Suprapubic skin (tissue), 4 donors: Measurements from ENCODE around the gene TALDO1. TPM values are rescaled to one million over a fixed set of nuclear protein-coding genes. Genes with fewer than 3 reads are reported as not detected.
A peak's percentile ranks its signal among the peaks of the same experiment; 100 is the strongest.

Experiments used
- DNase-seq, 2 donors: peaks; one replicate each; pipeline ENCODE4 v3.0.0-alpha.2; 2019; ENCODE audit warnings: low spot score in 2 of 2
- H3K27ac ChIP-seq: fragments of 200-600 bp; sonication (generic); one replicate; pipeline ENCODE4 v1.5.1; 2019
- H3K27me3 ChIP-seq: fragments of 200-600 bp; sonication (generic); one replicate; pipeline ENCODE4 v1.5.1; 2019
- H3K36me3 ChIP-seq: fragments of 200-600 bp; sonication (generic); one replicate; pipeline ENCODE4 v1.5.1; 2019
- H3K4me1 ChIP-seq: fragments of 200-600 bp; sonication (generic); one replicate; pipeline ENCODE4 v1.5.1; 2019
- H3K4me3 ChIP-seq: fragments of 200-600 bp; sonication (generic); one replicate; pipeline ENCODE4 v1.5.1; 2019; ENCODE audit warnings: mild to moderate bottlenecking
- H3K9me3 ChIP-seq: fragments of 200-600 bp; sonication (generic); one replicate; pipeline ENCODE4 v1.5.1; 2019
- CTCF ChIP-seq, 2 donors: fragments of 200-600 bp in 1 of 2; fragments of 450-650 bp in 1 of 2; sonication (generic) in 1 of 2; IDR thresholded peaks; one replicate each; pipeline ENCODE4 v1.5.1; 2016 to 2019; ENCODE audit warnings: antibody characterized with exemption in 2 of 2, mild to moderate bottlenecking in 1 of 2, moderate library complexity in 1 of 2
- EP300 ChIP-seq: sonication (generic); formaldehyde crosslinking; IDR thresholded peaks from one replicate; pipeline ENCODE4 v1.6.1; 2017; ENCODE audit warnings: antibody characterized with exemption
- POLR2A ChIP-seq, 2 donors: fragments of 450-650 bp; IDR thresholded peaks; one replicate each; pipeline ENCODE4 v1.6.1; 2017; ENCODE audit warnings: antibody characterized with exemption in 2 of 2, mild to moderate bottlenecking in 2 of 2, moderate library complexity in 2 of 2
- POLR2AphosphoS5 ChIP-seq, 3 donors: sonication (generic); formaldehyde crosslinking; IDR thresholded peaks; one replicate each; pipeline ENCODE4 v1.6.1; 2017; ENCODE audit warnings: antibody characterized with exemption in 3 of 3
- WGBS: methylation state at CpG from one replicate; pipeline ENCODE4 v1.1.5; 2018; 5-methylcytosine and 5-hydroxymethylcytosine counted together
- total RNA-seq, 4 donors: library from RNA; depleted of rRNA; stranded (reverse); fragments of >200 nt; gene quantifications; one replicate each; pipeline ENCODE4 v1.1.0, GENCODE V29; 2016

Gene TALDO1
- total RNA-seq, 4 donors from 2014 or later: 107 to 197 (median 179) TPM

GRCh38 chr11:719214-720016 is 27.8 kb upstream of the TALDO1 start:
- DNase-seq: no peak
- H3K4me3 ChIP-seq: no peak overlapping the region
- H3K27ac ChIP-seq: no peak overlapping the region
- 86% methylated on average over 30 of the region's 34 CpGs for WGBS
- peaks cover 7% of the 10 kb centered on the region for H3K27me3 ChIP-seq
- TF ChIP-seq POLR2AphosphoS5 (IDR thresholded peaks at IDR 0.05): no peak
- no peak for TF ChIP-seq EP300
- no peak for TF ChIP-seq CTCF (IDR thresholded peaks at IDR 0.05)
- no peak for TF ChIP-seq POLR2A (IDR thresholded peaks at IDR 0.05)
- H3K36me3 ChIP-seq: peaks cover 16% of the 10 kb centered on the region
- H3K4me1 ChIP-seq: peaks cover 21% of the 10 kb centered on the region
- no peaks in the 10 kb centered on the region for H3K9me3 ChIP-seq

DNA sequence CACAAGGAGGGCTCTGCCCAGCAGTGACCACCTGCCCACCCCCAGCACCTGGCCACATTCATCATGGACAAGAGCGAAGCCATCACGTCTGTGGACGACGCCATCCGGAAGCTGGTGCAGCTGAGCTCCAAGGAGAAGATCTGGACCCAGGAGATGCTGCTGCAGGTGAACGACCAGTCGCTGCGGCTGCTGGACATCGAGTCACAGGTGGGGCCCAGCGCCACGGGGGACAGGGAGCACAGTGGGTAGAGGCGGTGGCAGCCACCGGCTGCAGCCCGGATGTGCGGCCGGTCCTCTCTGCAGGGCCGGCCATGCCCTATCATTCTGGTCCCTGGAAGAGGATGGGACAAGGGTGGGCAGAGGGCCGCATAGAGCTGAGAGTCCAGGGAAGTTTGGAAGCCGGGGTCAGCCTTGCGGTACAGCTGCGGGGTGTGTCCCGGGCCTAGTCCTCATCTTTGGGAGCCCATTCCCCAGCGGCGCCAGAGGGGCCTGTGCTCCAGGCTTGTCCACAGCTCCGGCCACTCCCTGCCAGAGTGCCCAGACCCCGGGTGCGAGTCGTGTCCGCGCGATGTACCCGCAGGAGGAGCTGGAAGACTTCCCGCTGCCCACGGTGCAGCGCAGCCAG is 27.1 kb upstream of the TALDO1 start:
- 89% methylated on average over 14 of the region's 35 CpGs for WGBS
- Histone ChIP-seq H3K9me3 (no peaks in the 10 kb centered on the region), H3K36me3 (peaks cover 22% of the 10 kb centered on the region), H3K4me1 (peaks cover 21% of the 10 kb centered on the region), H3K27ac (no peak overlapping the region), H3K4me3 (no peak overlapping the region), H3K27me3 (peaks cover 7% of the 10 kb centered on the region)
- no peak for DNase-seq
- TF ChIP-seq EP300 (no peak), CTCF (IDR thresholded peaks at IDR 0.05) (no peak), POLR2AphosphoS5 (IDR thresholded peaks at IDR 0.05) (no peak), POLR2A (IDR thresholded peaks at IDR 0.05) (no peak)

DNA sequence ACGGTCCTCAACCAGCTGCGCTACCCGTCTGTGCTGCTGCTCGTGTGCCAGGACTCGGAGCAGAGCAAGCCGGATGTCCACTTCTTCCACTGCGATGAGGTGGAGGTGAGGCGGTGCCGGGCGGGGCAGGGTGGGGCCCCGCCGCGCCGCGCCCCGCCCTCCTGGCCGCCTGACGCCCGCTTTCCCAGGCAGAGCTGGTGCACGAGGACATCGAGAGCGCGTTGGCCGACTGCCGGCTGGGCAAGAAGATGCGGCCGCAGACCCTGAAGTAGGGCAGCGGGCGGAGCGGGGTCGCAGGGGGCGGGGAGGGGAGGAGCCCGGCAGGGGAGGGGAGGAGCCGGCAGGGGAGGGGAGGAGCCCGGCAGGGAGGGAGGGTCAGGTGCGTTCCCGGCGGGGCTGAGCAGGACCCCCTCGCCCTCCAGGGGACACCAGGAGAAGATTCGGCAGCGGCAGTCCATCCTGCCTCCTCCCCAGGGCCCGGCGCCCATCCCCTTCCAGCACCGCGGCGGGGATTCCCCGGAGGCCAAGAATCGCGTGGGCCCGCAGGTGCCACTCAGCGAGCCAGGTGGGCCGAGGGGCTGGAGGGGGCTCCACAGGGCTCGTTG is 26.5 kb upstream of the TALDO1 start:
- H3K36me3 ChIP-seq: peaks cover 22% of the 10 kb centered on the region
- WGBS: 36% methylated on average over 8 of the region's 53 CpGs
- DNase-seq: no peak
- H3K9me3 ChIP-seq: no peaks in the 10 kb centered on the region
- peak overlapping the region; percentile 14 for H3K4me3 ChIP-seq
- TF ChIP-seq POLR2AphosphoS5 (IDR thresholded peaks at IDR 0.05) (no peak), CTCF (IDR thresholded peaks at IDR 0.05) (no peak), POLR2A (IDR thresholded peaks at IDR 0.05) (no peak), EP300 (no peak)
- no peak overlapping the region for H3K27ac ChIP-seq
- peaks cover 28% of the 10 kb centered on the region for H3K4me1 ChIP-seq
- peaks cover 10% of the 10 kb centered on the region for H3K27me3 ChIP-seq

DNA sequence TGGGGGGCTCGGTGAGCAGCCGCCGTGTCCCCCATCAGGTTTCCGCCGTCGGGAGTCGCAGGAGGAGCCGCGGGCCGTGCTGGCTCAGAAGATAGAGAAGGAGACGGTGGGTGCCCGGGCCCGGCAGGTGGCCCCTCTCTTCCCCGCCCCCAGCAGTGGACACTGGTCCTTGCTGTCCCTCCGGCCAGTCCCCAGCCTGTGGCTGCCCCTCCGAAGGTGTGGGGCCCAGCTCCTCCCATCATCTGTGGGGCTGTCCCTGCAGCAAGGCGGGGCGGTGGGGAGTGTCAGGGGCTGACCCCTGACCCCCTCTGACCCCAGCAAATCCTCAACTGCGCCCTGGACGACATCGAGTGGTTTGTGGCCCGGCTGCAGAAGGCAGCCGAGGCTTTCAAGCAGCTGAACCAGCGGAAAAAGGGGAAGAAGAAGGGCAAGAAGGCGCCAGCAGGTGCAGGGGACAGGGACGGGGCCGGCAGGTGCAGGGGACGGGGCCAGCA is 26.0 kb upstream of the TALDO1 start:
- Histone ChIP-seq H3K27me3 (peaks cover 13% of the 10 kb centered on the region), H3K4me3 (peak overlapping the region; percentile 14)

More for the DNA sequence above, 26.0 kb upstream of the TALDO1 start:
- no peak overlapping the region for H3K27ac ChIP-seq
- peaks cover 22% of the 10 kb centered on the region for H3K36me3 ChIP-seq
- TF ChIP-seq CTCF (IDR thresholded peaks at IDR 0.05) (no peak), EP300 (no peak), POLR2A (IDR thresholded peaks at IDR 0.05) (no peak), POLR2AphosphoS5 (IDR thresholded peaks at IDR 0.05) (no peak)
- DNase-seq: no peak
- H3K4me1 ChIP-seq: peaks cover 33% of the 10 kb centered on the region
- WGBS: 71% methylated on average over 25 of the region's 28 CpGs
- no peaks in the 10 kb centered on the region for H3K9me3 ChIP-seq
